Gastroesophageal sphincter (tissue), 3 donors: Measurements from ENCODE around the gene BTBD9.

Experiments
- CTCF ChIP-seq, 4 experiments: fragments of 200-600 bp in 2 of 4; fragments of 450-650 bp in 2 of 4; sonication (generic) in 1 of 4; IDR thresholded peaks; one replicate each; pipeline ENCODE4 v1.5.1; 2017 to 2019; ENCODE audit warnings: antibody characterized with exemption in 4 of 4, mild to moderate bottlenecking in 2 of 4, moderate library complexity in 2 of 4
- EP300 ChIP-seq: sonication (generic); formaldehyde crosslinking; IDR thresholded peaks from one replicate; pipeline ENCODE4 v1.6.1; 2017; ENCODE audit warnings: antibody characterized with exemption, mild to moderate bottlenecking
- POLR2A ChIP-seq, 2 donors: fragments of 450-650 bp; IDR thresholded peaks; one replicate each; pipeline ENCODE4 v1.6.1; 2017; ENCODE audit warnings: antibody characterized with exemption in 2 of 2, mild to moderate bottlenecking in 2 of 2, moderate library complexity in 1 of 2
- POLR2AphosphoS5 ChIP-seq: sonication (generic); formaldehyde crosslinking; IDR thresholded peaks from one replicate; pipeline ENCODE4 v1.6.1; 2017; ENCODE audit warnings: antibody characterized with exemption

GRCh38 chr6:38141085-38141484, 498.6 kb downstream of the BTBD9 start:
- TF ChIP-seq CTCF (IDR thresholded peaks at IDR 0.05) (no peak), POLR2AphosphoS5 (no peak), EP300 (no peak), POLR2A (IDR thresholded peaks at IDR 0.05) (no peak)
